Activated B cell treated with CpG ODN at 0.5 μM for 24 hours (primary cell): ENCODE measurements around the gene SH3GLB2. TPM values are rescaled to one million over a fixed set of nuclear protein-coding genes. Genes with fewer than 3 reads are reported as not detected.

Experiments
- ATAC-seq: fragments of 200-7000 bp; cut with Tn5 transposase; one replicate; pipeline ENCODE4 v1.10.0; 2021; ENCODE audit warnings: low read depth, mild to moderate bottlenecking, moderate library complexity
- CTCF ChIA-PET: fragments of 350-600 bp; sonication (Branson Sonifier 250); formaldehyde crosslinking; loops from one replicate; lab custom pipeline; 2021; ENCODE audit warnings: antibody characterized with exemption; lab: Charles Lee
- POLR2A ChIA-PET: fragments of 350-600 bp; sonication (Branson Sonifier 250); formaldehyde crosslinking; loops from one replicate; lab custom pipeline; 2021; ENCODE audit warnings: antibody characterized with exemption; lab: Charles Lee
- DNase-seq: peaks from one replicate; pipeline ENCODE4 v3.0.0; 2022
- H3K27ac Mint-ChIP-seq: one replicate; pipeline ENCODE4 v1.8.0; 2020; ENCODE audit warnings: mixed read lengths
- H3K27me3 Mint-ChIP-seq: one replicate; pipeline ENCODE4 v1.8.0; 2021; ENCODE audit warnings: mixed read lengths
- H3K36me3 Mint-ChIP-seq: one replicate; pipeline ENCODE4 v1.8.0; 2021; ENCODE audit warnings: low read depth, mixed read lengths
- H3K4me1 Mint-ChIP-seq: one replicate; pipeline ENCODE4 v1.8.0; 2021; ENCODE audit warnings: mixed read lengths
- H3K4me3 Mint-ChIP-seq: one replicate; pipeline ENCODE4 v1.8.0; 2020; ENCODE audit warnings: mild to moderate bottlenecking, mixed read lengths
- H3K9me3 Mint-ChIP-seq: one replicate; pipeline ENCODE4 v1.8.0; 2020; ENCODE audit warnings: mixed read lengths
- CTCF ChIP-seq: fragments of 200-600 bp; IDR thresholded peaks from one replicate; pipeline ENCODE4 v1.8.0; 2022; ENCODE audit warnings: antibody characterized with exemption, mild to moderate bottlenecking
- intact Hi-C: fragments of 100-400 bp; cut with micrococcal nuclease; formaldehyde crosslinking; loops from one replicate; pipeline ENCODE4 v1.15.1; 2024
- total RNA-seq: library from RNA; stranded (reverse); gene quantifications from 2 replicates; pipeline ENCODE4 v1.2.3, GENCODE V29; 2022

SH3GLB2 gene
- total RNA-seq, 1 donor from 2014 or later: 62.9 TPM

DNA sequence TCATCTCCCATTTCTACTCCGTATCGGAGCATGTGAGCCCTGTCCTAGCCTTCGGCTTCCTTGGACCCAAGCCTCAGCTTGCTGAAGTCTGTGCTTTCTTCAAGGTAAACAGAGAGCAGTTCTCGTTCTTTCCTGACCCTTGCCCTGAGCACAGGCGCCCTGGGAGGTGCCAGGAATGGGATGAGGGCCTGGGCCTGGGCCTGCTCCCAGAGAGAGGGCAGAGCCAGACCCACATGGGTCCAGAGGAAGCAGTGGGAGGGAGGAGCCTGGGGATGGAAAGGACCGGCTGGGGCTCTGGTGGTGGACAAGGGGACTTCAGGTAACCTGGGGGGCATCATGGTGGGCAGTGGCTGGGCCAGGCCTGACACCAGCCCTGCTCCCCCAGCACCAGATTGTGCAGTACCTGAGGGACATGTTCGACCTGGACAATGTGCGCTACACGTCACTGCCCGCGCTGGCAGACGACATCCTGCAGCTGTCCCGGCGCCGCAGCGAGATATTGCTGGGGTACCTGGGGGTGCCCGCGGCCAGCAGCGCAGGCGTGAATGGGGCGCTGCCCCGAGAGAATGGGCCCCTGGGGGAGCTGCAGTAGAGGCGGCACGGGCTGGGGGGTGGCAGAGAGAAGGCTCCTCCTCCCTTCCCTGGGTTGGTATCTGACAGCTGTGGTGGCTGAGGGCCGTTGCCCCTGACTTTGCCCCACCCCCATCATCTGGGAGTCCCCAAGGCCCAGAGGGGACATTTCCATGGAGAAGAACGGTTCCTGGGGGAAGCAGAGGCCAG, 41.9 kb upstream of the SH3GLB2 start:
- ChIA-PET POLR2A (interaction anchor here (0.5 to 2.4 kb wide), 5 partner anchors 11 to 879 kb away, joined by 4 to 21 read pairs (median 6); partner anchors contain the start of genes CIZ1, DOLPP1, MIGA2 and SH3GLB2), CTCF (no interaction called here)
- Mint-ChIP-seq H3K27me3 (no peaks in the 10 kb centered on the region), H3K27ac (peak overlapping the region; percentile 12), H3K9me3 (no peaks in the 10 kb centered on the region), H3K4me1 (peaks cover 26% of the 10 kb centered on the region), H3K4me3 (no peak overlapping the region), H3K36me3 (peaks cover 21% of the 10 kb centered on the region)
- no peak for DNase-seq
- no peak for ATAC-seq
- TF ChIP-seq CTCF: no peak
- intact Hi-C loops: loop anchor here (1.0 to 5.0 kb wide), 3 partner anchors 11 to 42 kb away; partner anchors contain the start of genes CRAT, DOLPP1, PTPA and SH3GLB2

- CTCF ChIA-PET: interaction anchor here (0.6 kb wide), 1 partner anchor 385 kb away, joined by 3 read pairs; no protein-coding TSS in a partner anchor
- H3K4me1 Mint-ChIP-seq: peaks cover 26% of the 10 kb centered on the region
- peaks cover 25% of the 10 kb centered on the region for H3K36me3 Mint-ChIP-seq
- intact Hi-C loops: loop anchor here (1.0 to 5.0 kb wide), 3 partner anchors 12 to 43 kb away; partner anchors contain the start of genes CRAT, DOLPP1, PTPA and SH3GLB2
- H3K27me3 Mint-ChIP-seq: no peaks in the 10 kb centered on the region
- peak; percentile 63 for DNase-seq
- POLR2A ChIA-PET: interaction anchor here (0.5 to 2.4 kb wide), 5 partner anchors 12 to 878 kb away, joined by 4 to 21 read pairs (median 6); partner anchors contain the start of genes CIZ1, DOLPP1, MIGA2 and SH3GLB2
- H3K9me3 Mint-ChIP-seq: no peaks in the 10 kb centered on the region
- TF ChIP-seq CTCF: no peak
- peak; percentile 97 for ATAC-seq
- peak overlapping the region; percentile 65 for H3K4me3 Mint-ChIP-seq
- H3K27ac Mint-ChIP-seq: peak overlapping the region; percentile 93
These were observed 41.1 kb upstream of the SH3GLB2 start for GRCh38 chr9:129068990-129069861.

DNA sequence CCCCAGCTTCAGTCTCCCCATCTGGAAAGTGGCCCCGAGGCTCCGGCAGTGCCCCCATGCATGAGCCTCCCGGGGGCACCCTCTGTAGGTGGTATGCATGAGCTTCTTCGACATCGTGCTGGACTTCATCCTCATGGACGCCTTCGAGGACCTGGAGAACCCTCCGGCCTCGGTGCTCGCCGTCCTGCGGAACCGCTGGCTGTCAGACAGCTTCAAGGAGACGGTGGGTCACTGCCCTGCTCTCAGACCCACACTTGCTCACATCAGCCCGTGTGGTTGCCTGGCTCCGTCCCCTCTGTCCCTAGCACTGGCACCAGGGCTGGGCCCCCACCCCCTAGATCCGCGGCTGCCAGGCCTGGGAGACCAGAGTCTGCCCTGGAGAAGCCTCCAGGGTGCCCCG, 40.0 kb upstream of the SH3GLB2 start:
- intact Hi-C loops: loop anchor here (5.0 kb wide), 1 partner anchor 44 kb away; the partner anchor contains the start of genes CRAT and PTPA
- Mint-ChIP-seq H3K27me3 (no peaks in the 10 kb centered on the region), H3K27ac (peak overlapping the region; percentile 93), H3K9me3 (no peaks in the 10 kb centered on the region), H3K4me3 (no peak overlapping the region), H3K36me3 (peaks cover 33% of the 10 kb centered on the region), H3K4me1 (peaks cover 26% of the 10 kb centered on the region)
- DNase-seq (no peak), ATAC-seq (no peak)
- ChIA-PET POLR2A (interaction anchor here (2.4 kb wide), 1 partner anchor 13 kb away, joined by 21 read pairs; the partner anchor contains the start of gene DOLPP1), CTCF (no interaction called here)
- TF ChIP-seq CTCF: no peak

- ChIA-PET POLR2A (no interaction called here), CTCF (no interaction called here)
- intact Hi-C loops: no loop called here
- Mint-ChIP-seq H3K4me1 (peaks cover 14% of the 10 kb centered on the region), H3K27ac (no peak overlapping the region), H3K4me3 (no peak overlapping the region), H3K9me3 (no peaks in the 10 kb centered on the region), H3K36me3 (peaks cover 48% of the 10 kb centered on the region), H3K27me3 (no peaks in the 10 kb centered on the region)
- no peak for TF ChIP-seq CTCF
- DNase-seq: no peak
- ATAC-seq: no peak
These were observed 36.4 kb upstream of the SH3GLB2 start for GRCh38 chr9:129064499-129064908.
